ENCODE measurements around the gene CASTOR1. TPM values are rescaled to one million over a fixed set of nuclear protein-coding genes. Genes with fewer than 3 reads are reported as not detected.

Gene CASTOR1
- total RNA-seq, result 14.1 TPM

GRCh38 chr22:30289141-30289979 is at the start of gene CASTOR1:
Gene CASTOR1 (minus strand): TSS chr22:30289505. CDS start chr22:30289497, 8 bp downstream.

DNA sequence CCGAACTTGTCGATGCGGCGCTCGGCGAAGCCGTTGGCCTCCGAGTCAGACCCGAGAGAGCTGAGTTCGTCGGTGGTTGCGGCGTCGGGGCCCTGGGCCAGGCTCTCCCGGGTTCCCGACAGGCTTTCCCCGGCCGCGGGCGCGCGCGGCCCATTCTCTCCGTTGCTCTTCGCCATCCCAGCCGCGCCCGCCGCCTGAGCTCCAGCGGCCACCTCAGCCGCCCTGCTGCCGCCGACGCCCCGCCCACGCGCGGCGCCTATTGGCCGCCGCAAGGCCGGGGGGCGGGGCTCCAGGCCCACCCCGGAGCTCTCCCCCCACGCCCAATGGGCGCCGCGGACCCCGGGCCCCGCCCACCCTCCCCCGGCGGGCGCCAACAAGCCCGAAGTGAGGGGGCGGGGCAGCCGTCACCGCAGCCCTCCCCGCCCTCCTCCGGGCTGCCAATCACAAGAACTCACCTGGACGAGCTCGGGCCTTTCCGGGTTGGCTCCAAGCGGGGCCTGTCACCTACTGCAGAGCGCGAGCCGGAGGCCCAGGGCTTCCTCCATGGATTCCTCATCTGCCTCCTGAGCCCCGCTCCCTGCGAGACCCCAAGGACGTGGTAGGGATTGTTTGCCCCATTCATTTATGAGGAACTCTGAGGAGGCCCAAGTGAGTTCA is 37.5 kb upstream of the CASTOR1 start, which contains the start of gene TBC1D10A:
TSS of gene TBC1D10A (minus strand) at position 236 of the 657 bp plus-strand sequence. CDS start at position 176, 60 bp downstream.

DNA sequence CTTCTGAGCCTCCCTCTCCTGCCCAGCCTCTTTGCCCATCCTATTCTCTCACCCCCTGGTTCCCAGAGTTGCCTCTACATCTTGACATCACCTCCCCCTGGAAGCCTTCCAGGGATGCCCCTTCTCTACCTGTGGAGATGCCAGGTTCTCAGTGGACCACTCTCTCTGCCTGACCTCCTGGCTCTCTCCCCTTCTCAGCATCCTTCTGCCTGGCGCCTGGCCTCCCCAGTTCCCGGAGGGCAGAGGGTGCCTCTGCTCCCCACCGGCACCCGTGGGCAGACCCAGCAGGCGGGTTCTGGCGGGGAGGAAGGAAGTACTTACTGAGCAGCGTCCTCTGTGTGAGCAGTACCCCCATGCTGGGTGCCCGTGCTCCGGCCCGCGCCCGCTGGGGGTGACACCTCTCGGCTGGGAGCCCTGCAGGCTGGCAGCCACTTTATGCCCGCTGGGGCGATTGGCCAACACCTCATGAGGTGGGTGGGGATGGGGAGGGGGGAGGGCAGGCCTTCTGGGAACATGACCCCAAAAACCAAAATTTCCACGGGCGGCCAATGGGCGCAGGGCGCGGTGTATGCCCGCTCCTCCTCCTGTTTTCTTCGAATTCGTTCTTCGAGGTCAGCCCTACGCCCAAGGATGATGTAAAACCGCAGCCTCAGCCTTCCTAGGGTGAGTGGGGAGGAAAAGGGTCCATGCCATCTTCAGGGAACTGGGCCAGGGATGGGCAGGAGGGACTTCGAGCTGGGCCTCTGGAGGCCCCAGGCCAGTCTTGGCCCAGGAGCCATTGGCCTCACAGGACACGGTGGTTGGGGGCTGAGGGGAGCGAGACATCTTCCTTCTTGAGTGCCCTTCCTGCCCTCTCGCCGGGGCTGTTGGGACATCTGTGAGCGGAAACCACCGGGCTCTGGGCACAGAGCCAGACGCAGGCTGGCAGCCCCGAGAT is 22.6 kb downstream of the CASTOR1 start, which contains the start of gene OSM:
TSS of gene OSM (minus strand) at position 407 of the 937 bp plus-strand sequence. CDS start at position 355, 52 bp downstream.

GRCh38 chr22:30245985-30246813 is 43.1 kb downstream of the CASTOR1 start, which contains the start of gene LIF:
Gene LIF (minus strand): TSS chr22:30246759. CDS start chr22:30246695, 64 bp downstream.

Other genes starting within 250 kb of the CASTOR1 start
- not detected for gene HORMAD2, start 209.0 kb downstream of the CASTOR1 start, total RNA-seq
- 2.7 TPM for gene LIF, start 42.7 kb downstream of the CASTOR1 start, total RNA-seq
- gene OSM, start 22.7 kb downstream of the CASTOR1 start, total RNA-seq, result 3.0 TPM
- 18.0 TPM for gene TBC1D10A, start 37.4 kb upstream of the CASTOR1 start, total RNA-seq
- 60.0 TPM for gene SF3A1, start 67.4 kb upstream of the CASTOR1 start, total RNA-seq
- gene CCDC157, start 67.5 kb upstream of the CASTOR1 start, total RNA-seq, result 6.4 TPM
- gene RNF215, start 97.9 kb upstream of the CASTOR1 start, total RNA-seq, result 22.1 TPM
- 2.9 TPM for gene SEC14L2, start 107.5 kb upstream of the CASTOR1 start, total RNA-seq
- 12.0 TPM for gene MTFP1, start 136.3 kb upstream of the CASTOR1 start, total RNA-seq
- not detected for gene SEC14L3, start 182.5 kb upstream of the CASTOR1 start, total RNA-seq
- gene SEC14L4, start 216.2 kb upstream of the CASTOR1 start, total RNA-seq, result 0.99 TPM